Measurements from ENCODE around the gene ATAD3B.

- no peak for TF ChIP-seq POLR2A (IDR thresholded peaks at IDR 0.05; ENCODE audit: extremely low read depth, insufficient read length)
- TF ChIP-seq CTCF (IDR thresholded peaks at IDR 0.05; ENCODE audit: low read depth, low read length): no peak
- TF ChIP-seq, protein P1, sequence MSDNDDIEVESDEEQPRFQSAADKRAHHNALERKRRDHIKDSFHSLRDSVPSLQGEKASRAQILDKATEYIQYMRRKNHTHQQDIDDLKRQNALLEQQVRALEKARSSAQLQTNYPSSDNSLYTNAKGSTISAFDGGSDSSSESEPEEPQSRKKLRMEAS (IDR thresholded peaks at IDR 0.05; ENCODE audit: low read depth, low read length): peak; percentile 19; the same call in 1 of the 2 replicates
- TF ChIP-seq MYC (IDR thresholded peaks at IDR 0.05; ENCODE audit: low read depth, low read length): no peak
Measured at GRCh38 chr1:1437904-1438376, 33.6 kb upstream of the ATAD3B start.

Data from NB4 (cell line).